GM18868 (cell line): ENCODE results near the gene TMF1.

Experiments used
- ATAC-seq: cut with Tn5 transposase; IDR thresholded peaks from one replicate; pipeline ENCODE4 v1.9.1; 2021; ENCODE audit warnings: mild to moderate bottlenecking, moderate library complexity; ENCODE audit not compliant: unreplicated experiment

The TMF1 gene

GRCh38 chr3:69013253-69014021 lies 38.7 kb downstream of the TMF1 start, which contains the start of gene EOGT:
TSS of gene EOGT (minus strand) at chr3:69013684. CDS start at chr3:69009846, 3,838 bp downstream.
- peak; percentile 85 for ATAC-seq

- ATAC-seq: peak; percentile 31
Observed at GRCh38 chr3:69012800-69013252, 39.3 kb downstream of the TMF1 start.

GRCh38 chr3:69012100-69012799 lies 39.9 kb downstream of the TMF1 start:
- ATAC-seq: no peak

GRCh38 chr3:69011096-69011730 lies 40.9 kb downstream of the TMF1 start:
- ATAC-seq: no peak

GRCh38 chr3:69009559-69010410 lies 42.3 kb downstream of the TMF1 start:
- no peak for ATAC-seq

- no peak for ATAC-seq
Observed at GRCh38 chr3:69008980-69009379, 43.2 kb downstream of the TMF1 start.

GRCh38 chr3:69005791-69006482 lies 46.2 kb downstream of the TMF1 start:
- no peak for ATAC-seq

GRCh38 chr3:69005071-69005790 lies 46.9 kb downstream of the TMF1 start:
- ATAC-seq: no peak

- no peak for ATAC-seq
Observed at GRCh38 chr3:69004138-69004537, 48.0 kb downstream of the TMF1 start.

GRCh38 chr3:68999605-69000004 lies 52.5 kb downstream of the TMF1 start:
- no peak for ATAC-seq

- ATAC-seq: no peak
Observed at GRCh38 chr3:68999158-68999557, 53.0 kb downstream of the TMF1 start.

- no peak for ATAC-seq
Observed at GRCh38 chr3:68997887-68998286, 54.2 kb downstream of the TMF1 start.

GRCh38 chr3:68996356-68996995 lies 55.7 kb downstream of the TMF1 start:
- ATAC-seq: peak; percentile 53

GRCh38 chr3:68988740-68989139 lies 63.4 kb downstream of the TMF1 start:
- no peak for ATAC-seq

GRCh38 chr3:68987322-68987721 lies 64.8 kb downstream of the TMF1 start:
- ATAC-seq: no peak

GRCh38 chr3:68986496-68987208 lies 65.5 kb downstream of the TMF1 start:
- peak; percentile 42 for ATAC-seq

- ATAC-seq: no peak
Observed at GRCh38 chr3:68985146-68985790, 66.9 kb downstream of the TMF1 start.

GRCh38 chr3:68984011-68984530 lies 68.1 kb downstream of the TMF1 start:
- no peak for ATAC-seq
